ENCODE results near the gene LRFN2.

Gene LRFN2

DNA sequence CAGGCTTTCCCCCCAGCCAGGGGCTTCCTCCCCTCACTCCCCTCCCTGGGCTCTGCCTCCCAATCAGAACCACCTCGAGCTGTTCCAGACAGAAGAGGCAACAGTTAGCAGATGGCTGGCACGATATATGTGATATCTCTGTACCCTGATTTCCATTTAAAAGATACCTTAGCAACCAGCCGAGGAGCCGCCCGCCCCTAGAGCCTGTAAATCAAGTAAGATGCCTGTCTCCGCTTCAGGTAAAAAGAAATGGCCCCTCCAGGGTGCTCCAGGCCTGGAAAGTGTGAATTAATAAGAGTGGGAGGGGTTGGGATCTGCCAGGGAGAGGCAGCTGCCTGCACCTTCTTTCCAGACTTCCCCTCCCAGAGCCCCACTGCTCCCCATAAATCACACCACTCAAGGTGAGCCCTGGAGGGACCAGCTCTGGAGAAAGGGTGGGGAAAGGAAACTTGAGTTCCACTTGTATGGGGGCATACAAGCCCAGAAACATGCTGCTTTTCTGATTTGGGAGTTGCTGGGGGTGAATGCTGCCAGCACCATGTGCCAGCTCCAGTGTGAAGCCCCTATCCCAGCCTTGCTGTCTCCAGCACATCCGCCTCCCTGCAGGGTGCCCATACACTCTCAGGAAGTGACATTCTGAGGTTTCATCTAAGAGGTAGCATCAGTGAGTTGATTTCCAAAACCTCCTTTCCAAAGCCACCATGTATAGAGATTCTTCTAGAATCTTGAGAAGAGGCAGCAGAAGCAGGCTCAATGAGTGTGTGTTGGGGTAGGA is 148.0 kb downstream of the LRFN2 start:
- in situ Hi-C loops (cut with MboI; ENCODE audit: low sequenced_read_pairs), result no loop called here

DNA sequence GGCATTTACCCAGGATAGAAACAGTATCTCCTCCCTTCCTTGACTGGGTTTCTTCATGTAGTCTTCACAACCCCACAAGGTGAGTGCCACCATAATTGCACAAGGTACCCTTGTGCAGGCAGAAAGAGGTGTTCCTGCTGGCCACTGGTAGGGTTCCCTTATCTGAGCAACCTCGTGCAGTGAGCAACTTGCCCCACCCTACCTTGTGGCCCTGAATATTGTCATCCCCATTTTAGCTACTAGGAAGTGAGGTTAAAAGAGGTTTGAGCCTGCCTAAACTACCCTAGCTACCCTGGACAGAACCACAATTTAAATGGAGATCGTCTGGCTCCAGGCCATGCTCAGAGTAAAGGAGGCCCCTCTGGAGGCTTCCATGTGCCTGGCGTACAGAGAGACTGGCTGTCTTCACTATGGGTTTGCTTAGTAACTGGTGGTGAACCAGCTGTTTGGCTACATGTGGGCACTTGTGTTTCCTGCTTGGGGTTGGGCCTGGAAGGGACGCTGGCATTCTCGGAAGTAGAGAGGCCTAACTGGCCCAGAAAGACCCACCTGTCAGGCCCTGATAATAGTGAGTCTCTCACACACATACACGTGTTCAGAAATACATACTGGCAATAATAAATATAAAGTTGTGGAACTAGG is 148.8 kb downstream of the LRFN2 start:
- in situ Hi-C loops (cut with MboI; ENCODE audit: low sequenced_read_pairs), result no loop called here

DNA sequence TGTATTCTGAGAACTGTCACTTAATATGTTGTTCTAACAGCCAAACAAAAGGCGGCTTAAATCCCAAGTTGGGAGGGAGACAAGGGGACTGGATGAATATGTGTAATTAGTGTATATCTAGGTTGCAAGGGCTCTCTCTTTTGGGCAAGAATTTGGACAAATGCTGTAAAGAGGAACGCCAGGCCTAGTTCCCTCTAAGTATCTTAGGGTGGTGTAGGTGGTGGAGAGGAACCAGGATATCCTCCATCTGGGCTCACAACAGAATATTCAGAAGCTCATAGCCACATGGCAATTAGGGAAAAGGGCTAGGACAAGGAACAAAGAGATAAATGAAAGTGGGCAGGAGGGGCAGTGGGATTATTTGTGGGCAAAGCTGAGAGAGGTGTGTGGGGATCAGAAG is 149.5 kb downstream of the LRFN2 start:
- in situ Hi-C loops (cut with MboI; ENCODE audit: low sequenced_read_pairs), result no loop called here

DNA sequence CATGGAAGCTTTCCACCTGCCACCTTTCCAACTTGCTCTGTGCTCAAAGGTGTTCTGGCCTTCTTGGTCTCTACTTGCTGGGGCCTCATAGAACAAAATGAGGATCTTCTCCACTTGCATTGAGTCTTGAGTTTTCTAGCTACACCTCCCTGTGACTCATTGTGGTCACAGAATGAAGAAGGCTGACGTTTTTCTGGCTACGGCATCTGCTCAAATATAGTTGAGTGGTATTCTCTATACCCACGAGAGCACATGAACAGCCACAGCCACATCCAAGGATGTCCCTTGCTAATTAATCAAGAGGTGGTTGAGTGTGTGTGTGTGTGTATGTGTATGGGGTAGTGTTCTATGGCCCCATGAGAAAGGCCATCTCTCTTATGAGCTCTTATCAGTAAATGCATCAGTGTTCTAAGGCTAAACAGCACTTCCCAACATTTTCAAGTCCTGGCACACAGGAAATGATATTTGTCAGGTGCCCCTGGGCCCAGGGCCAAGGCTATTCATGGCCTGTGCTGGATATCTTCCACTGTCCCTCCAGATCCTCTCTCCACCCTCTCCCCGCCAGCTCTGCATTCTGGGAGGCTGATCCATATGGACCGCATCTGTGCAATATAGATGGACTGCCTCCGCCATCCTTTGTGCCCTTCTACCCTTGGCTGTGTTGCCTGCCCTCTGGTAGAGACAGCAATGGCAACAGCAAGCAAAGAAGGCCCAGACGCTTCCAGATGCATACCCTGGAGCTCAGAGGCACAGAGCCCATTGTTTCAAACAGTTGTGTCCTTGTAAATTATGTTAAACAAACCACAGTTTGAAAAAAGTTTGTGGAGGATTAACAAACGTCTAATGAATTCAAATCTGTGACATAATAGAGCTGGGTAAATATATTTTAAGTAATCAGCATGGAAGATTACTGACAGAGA is 150.2 kb downstream of the LRFN2 start:
- in situ Hi-C loops (cut with MboI; ENCODE audit: low sequenced_read_pairs), result no loop called here

DNA sequence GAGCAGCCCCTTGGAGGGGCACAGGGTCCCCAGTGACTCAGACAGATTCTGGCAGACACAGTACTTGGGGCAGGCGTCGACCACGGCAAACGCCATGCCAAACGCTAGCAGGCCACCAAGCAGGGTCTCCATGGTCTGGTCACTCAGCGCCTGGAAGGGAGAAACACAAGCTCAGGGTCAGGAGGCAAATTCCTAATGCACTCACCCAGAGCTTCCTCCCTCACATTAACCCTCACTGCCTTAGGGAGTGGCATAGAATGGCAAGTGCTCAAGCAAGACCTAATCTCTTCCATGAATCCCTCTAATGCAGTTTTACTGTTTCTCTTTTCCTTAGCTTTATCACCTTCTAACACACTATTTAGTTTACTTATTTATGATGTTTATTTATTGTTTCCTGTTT is 154.2 kb downstream of the LRFN2 start:
- in situ Hi-C loops (cut with MboI; ENCODE audit: low sequenced_read_pairs), result no loop called here

DNA sequence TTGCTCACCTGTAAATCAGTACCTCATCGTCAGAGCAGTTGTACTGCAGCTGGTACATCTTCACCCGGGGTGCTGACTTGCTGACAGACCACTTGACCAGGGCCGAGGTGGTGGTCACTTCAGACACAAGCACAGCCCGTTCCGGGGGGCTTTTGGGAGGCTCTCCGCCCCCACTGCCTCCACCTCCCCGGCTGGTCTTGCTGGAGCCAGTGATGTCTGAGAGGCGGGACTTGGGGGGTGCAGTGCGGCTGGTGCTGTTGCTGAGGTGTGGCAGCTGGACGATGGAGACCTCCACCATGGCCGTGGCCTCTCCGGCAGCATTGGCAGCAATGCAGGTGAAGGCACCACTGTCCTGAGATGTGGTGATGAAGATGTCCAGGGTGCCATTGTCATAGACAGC is 155.5 kb downstream of the LRFN2 start:
- in situ Hi-C loops (cut with MboI; ENCODE audit: low sequenced_read_pairs), result no loop called here

DNA sequence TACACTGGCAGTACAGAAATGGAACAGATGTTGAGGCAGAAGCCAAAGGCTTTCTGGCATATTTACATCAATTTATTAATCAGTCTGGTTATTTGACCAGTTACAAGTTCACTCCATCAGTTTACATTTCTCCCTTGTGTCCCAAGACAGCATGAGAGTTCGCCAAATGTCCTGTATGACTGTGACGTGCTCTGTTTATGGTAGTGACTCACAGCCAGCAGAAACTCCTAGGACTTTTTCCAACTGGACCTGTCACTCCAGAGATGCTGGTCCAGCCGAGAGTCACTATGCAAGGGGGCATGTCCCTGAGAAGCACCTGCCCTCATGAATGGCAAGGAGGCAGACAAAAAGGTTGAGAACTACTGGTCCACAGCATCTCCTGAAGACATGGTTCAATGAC is 160.0 kb downstream of the LRFN2 start:
- in situ Hi-C loops (cut with MboI; ENCODE audit: low sequenced_read_pairs), result no loop called here

DNA sequence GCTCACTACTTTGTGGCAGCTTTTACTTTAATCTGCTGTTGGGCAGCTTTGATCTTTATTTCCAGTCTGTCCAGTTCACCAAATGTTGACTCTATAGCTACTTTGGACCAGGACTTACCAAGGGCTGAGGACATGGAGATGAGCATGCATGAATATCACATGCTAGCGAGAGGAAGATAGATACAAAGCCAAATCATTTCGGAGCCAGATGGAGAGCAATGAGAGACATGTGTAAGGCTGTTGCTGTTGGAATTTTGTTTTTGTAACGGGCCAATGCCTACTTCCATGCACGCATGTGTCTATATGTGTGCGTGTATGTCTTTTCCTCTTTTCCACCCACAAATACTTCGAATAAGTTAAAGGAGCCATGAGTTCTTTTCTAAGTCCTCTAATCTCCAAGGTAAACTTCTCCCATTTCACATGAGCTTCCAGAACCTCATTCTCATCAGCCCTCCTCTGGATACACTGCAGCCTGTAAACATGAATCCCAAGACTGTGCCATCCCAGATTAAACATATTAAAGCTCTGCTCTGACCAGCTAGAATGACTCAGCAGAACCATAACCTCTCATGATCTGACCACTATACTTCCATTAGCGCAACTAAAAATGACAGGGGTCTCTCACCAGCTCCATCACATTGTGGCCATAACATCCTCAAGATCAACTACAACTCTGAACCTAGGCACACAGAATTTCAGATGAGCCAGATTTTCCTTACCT is 160.7 kb downstream of the LRFN2 start:
- in situ Hi-C loops (cut with MboI; ENCODE audit: low sequenced_read_pairs), result no loop called here

DNA sequence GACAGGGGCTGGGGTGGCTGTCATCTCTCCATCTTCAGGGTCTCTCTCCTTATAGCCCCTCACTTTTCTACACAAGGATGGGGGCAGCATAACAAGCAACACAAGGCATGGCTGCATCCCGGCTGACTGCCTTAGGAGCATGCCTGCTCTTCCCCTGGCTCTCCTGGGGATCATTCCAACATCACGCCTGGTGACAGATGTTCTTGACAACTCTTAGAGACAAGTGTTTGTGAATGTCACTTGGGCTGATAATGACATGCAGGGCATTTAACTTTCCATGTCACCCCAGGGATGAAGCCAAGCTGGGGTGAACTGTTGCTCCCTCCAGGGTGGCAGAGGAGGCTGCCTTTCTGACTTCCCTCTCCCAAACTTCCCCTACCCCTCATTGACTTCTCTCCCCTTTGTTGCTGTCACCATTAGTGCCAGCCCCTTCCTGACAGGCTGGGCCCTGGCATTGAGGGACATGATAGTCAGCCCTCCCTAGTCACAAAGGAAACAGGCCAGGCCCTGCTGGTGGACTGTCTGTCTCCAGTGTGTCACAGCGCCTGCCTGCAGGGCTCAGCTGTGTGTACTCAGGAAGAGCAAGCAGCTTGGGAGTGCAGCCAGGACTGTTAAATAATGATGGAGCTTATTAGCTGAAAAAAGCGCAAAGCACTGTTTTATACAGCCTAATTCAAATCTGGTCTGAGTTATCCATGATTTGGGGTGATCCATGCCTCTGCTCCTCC is 161.8 kb downstream of the LRFN2 start:
- in situ Hi-C loops (cut with MboI; ENCODE audit: low sequenced_read_pairs), result no loop called here

DNA sequence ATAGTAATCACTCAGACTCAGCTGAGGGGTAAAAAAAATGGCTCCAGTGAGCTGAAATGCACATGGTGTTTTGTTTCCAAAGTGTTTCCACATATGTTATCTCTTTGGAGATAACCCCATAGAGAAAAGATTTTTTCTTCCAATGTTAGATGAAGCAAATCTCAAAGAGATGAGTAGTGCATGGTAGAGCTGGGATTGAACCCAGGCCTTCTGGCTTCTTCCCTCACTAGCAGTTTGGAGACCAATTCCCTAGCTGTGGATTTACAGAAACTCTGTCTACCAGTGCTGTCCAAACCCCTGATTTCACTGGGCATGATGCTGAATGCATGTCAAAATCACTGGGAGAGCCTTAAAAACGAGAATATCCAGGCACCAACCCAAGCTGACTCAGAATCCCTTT is 165.1 kb downstream of the LRFN2 start:
- in situ Hi-C loops (cut with MboI; ENCODE audit: low sequenced_read_pairs), result no loop called here

DNA sequence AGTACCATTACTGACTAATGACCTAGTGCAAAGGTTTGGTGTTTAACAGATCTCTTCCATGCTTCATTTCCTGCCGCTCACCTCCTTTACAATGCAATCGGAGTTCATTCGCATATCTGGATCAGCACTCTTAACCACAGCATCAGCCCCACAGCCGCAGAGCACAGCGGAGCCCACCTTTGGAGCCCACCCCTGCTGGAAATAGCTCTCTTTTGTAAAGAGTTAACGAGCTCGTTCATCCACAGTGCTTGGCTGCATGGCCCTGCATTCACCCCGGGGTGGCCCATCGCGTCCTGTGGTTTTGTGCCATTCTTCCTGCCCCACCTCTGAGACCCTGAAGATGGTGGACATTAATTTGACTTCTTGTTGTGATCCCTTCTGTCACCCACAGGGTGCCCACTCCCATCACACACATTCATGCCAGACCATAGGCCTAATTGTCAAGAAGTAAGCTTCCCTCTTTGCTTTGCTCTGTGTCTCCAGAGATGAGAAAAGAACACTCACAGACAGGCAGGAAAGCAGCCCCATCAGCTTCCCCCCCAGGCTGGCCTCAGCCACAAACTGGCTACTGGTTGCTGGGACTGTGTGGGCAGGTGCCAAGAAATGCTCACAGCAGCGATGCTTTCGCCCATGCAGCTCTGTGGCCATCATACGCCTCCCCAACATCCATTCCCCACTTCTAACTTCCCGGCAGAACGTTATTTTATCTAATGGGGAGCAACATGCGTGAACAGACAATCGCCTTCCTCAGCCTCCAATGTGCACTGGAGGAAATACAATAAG is 167.0 kb downstream of the LRFN2 start:
- in situ Hi-C loops (cut with MboI; ENCODE audit: low sequenced_read_pairs), result no loop called here

DNA sequence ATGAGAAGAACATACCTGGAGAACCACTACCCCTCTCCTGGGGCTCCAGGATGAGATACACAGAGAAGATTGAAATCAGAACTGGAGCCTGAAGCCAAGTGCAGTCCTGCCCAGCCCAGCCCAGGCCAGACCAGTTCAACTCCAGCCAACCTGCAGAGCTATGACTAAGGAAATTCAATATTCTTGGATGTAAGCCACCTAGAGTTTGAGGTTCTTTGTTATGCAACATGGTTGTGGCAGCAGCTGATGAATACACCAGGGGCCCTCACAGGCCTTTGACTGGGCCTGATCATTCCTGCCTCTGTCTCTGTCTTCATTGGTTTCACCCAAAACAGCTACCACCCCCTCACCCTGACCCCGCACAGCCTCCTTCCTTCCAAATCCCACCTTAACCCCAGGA is 167.8 kb downstream of the LRFN2 start:
- in situ Hi-C loops (cut with MboI; ENCODE audit: low sequenced_read_pairs), result no loop called here

DNA sequence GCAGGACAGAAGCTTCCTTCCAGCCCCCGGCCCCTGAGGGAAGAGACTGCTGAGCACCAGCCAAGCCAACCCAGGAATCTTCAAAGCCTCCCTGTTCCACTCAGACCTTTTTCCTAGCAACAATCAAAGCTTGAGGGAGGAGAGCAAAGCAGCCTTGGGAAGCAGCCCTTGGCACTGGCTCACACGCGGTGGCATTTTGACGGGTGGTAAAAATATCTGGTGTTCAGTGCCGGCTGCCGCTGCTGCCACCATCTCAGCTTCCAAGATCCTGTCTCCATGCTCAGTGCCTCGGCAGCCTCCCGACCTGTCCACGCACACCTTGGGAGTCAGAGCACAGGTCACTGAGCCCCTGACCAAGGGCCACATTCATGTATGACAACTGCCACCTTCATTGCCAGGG is 170.1 kb downstream of the LRFN2 start:
- in situ Hi-C loops (cut with MboI; ENCODE audit: low sequenced_read_pairs), result no loop called here

DNA sequence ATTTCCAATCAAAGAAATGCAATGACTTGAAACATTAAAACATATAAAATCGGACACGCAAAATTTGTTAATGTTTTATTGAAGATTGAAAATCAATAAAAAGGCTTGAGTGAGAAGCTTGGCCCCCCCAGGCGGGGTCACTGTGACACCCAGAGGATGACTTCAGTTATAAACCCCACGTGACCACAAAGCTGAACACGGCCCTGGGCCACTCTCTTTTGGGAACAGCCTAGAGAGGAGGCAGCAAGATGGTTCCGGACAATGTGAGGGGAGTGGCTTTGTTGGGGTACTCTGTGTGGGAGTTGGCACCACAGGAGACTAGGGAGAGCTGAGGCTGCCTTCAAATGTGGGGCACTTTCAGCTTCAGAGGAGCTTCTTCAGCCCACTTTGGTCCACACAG is 172.5 kb downstream of the LRFN2 start:
- in situ Hi-C loops (cut with MboI; ENCODE audit: low sequenced_read_pairs), result no loop called here

DNA sequence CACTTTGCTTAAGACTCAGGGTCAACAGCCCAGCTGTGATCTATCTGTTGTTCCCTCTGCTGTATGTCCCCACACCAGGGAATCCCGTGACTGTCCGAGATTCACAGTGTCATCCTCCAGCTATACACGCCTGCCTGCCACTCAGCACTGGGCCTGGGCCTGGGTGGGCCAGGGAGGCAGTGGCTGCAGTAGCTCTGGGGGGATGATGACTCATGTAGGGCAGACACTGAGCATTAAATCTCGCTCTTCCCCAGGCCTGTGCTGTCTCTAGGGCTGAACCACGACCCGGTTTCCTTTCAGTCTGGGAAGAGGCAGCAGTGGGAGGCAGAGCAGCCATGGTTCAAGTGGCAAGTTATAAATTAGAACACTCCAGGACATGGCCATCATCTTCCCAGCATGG is 173.9 kb downstream of the LRFN2 start:
- in situ Hi-C loops (cut with MboI; ENCODE audit: low sequenced_read_pairs), result no loop called here

DNA sequence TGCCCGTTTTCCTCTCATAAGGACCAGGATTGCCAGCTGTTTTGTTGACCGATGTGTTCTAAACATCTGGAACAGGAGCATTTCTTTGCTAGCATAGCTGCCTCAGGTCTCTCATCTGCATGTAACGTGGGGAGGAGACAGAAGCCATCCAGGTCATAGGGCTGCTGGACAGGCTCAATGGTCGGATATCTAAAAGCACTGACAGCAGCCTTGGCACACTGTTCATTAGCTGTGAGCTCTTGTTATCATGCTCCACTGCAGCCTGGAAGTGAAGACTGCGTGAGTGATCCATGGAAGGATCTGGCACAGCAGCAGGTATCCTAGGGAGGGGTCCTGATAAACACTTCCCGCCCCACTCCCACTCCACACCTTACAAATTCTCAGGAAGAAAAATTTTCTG is 175.3 kb downstream of the LRFN2 start:
- in situ Hi-C loops (cut with MboI; ENCODE audit: low sequenced_read_pairs), result no loop called here

DNA sequence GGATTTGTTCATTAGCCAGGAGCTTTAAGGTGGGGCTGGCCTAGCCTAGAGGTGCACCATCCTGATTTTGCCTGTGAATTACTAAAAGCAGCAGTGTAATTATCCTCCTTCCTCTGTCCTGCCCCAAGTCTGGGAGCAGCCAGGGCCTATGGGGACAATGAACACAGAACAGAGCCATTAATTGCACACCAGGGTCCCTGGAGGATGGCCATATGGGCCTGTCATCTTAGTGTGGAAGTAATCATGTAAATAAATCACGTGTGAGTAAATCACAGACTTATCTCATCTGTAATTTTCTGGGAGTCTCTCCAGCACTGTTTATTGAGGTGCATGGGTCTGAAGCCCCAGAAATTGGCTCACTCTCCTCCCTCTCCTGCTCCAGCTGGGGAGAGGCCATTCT is 176.3 kb downstream of the LRFN2 start:
- in situ Hi-C loops (cut with MboI; ENCODE audit: low sequenced_read_pairs), result no loop called here

DNA sequence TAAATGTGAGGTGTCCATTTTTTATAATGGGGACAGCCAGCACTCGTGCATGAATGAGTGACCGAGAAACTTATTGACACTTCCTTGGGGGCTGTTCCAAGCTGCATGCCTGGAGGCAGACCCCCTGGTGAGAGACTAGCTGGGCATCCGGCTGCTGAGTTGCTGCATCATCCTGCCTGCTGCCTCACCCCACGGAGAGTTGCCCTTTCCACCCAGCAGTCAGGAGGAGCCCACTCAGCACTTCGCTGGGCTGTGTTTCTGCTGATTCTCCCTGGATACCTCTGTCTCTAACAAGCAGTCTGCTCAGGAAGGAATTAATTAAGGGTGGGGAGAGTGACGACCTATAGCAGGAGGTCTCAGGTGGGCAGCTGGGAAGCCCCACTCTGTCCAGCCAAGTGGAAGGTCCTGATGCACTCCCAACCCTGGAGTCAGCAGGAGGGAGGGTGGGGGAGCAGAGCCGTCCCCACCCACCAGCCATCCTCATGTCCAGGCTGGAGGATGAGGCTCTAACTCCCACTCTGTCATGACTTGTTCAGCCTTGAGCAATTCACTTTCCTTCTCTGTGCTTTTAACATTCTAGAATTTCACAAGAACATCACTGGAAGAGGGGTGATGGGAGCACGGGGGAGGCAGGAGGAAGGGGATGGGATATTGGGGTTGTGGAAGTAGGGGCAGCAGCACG is 177.3 kb downstream of the LRFN2 start:
- in situ Hi-C loops (cut with MboI; ENCODE audit: low sequenced_read_pairs), result no loop called here
